GM18520 (cell line): ENCODE results near the gene TRPM6.

ENCODE experiments used
- ATAC-seq: cut with Tn5 transposase; IDR thresholded peaks from one replicate; pipeline ENCODE4 v1.9.1; 2021; ENCODE audit not compliant: unreplicated experiment

The TRPM6 gene

DNA sequence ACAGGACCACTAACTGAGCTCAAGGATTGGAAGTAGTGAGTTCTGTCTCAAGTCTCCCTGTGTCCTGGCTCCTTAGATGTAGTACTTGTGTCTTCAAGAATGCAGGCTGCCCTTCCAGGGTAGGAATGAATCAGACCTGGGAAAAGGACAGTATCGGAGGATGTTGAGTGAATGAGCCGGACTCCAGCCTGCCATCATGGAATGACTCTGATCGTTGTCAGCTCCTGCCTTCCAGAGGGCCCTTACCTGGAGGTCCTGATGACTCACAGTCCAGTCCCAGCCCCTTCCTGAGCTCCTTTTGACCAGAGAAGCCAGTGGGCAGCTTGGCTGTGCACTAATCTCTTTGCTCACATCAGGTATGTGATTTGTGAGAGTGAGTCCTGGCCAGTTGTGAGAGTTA, 161.1 kb downstream of the TRPM6 start:
- no peak for ATAC-seq

DNA sequence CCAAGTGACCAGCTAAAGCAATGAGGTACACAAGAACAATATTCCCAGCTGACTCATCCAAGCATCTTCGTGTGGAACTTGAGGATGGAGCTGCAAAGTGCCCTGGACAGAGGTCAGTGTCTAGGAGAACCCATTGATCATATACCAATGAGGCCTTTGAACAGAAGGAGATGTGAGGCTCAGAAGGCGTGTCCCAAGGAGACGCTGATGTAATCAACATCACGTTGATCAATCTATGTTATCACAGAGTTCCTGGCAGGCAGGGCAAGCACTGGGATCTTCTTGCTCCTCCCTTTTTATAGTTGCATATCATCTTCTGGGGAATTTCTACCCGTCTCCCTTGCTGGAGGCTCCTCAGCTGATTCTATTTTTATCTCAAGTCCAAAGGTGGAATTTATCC, 163.4 kb downstream of the TRPM6 start:
- ATAC-seq, result no peak

DNA sequence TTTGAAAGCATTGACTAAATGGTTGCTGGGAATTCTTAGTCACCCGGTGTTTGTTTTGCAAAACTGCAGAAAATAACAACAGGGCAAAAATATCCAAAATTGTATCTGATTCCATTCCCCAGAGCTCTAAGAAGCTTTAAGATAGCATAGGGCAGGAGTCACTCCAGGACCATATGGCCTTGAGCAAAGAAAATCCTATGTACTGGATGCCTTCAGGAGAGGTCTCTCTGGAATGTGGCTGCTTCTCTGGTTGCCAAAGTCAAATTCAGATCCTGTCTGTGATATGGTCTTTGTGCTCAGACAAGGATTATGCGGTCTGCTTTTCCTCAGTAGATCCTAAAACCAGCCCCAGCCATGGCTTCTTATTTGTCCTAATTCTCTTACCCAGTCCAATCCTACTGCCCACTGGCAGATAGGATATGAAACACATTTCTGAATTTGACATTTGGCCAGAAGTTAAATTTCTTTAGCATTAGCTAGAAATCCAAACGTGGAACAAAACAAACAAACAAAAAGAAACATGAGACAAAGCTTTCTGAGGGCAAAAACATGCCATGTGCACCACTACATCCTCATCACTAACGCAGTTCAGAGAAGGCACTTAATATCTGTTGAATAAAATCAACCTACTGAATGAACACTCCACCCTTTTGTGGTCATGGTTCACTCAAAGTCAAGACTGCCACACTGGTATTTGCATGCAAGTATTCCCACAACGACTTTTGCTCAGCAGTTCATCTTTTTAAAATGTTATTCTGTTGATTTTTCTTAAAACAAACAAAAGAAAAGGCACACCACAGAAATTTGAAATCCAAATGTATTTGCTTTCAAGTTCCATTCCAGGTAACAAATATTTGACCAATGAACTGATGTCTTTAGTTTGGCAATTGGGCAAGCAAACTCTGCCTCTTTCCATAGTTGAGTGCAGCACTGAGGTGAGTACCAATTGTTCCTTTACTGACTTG, 165.7 kb downstream of the TRPM6 start:
- no peak for ATAC-seq

DNA sequence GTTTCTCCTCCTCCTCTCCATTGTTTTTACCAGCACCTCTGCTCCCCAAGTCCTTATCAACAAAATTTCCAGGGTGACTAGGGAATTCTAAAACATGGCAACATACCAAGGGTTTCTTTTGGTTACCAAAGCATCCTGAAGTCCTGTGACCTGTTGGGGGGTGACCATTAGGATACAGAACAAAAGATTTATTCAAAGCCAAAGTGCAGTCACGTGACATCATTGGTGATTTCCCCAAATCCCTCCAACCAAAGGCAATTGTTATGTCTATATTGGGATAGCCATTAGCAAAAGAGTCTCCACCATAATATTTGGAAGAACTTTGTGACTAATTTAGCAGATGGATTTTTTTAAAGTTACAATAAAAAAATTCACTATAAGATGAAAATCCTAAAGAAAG, 168.4 kb downstream of the TRPM6 start:
- ATAC-seq, result no peak

DNA sequence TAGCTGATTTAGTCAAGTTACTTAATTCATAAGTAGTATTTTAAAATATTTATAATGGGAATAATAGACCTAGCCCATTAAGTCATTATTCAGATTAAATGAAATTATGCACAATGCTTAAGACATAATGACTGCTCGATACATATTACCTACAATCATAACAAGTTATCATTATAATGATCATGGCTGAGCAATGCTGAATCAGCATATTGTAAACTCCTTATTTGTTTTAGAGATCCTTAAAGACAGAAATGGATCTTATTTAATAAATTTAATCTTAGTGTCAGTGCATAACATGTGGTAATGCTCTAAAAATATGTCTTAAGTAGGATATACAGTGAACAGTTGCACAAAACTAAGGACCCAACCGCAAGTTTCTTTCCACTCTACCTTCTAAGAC, 169.0 kb downstream of the TRPM6 start:
- no peak for ATAC-seq

DNA sequence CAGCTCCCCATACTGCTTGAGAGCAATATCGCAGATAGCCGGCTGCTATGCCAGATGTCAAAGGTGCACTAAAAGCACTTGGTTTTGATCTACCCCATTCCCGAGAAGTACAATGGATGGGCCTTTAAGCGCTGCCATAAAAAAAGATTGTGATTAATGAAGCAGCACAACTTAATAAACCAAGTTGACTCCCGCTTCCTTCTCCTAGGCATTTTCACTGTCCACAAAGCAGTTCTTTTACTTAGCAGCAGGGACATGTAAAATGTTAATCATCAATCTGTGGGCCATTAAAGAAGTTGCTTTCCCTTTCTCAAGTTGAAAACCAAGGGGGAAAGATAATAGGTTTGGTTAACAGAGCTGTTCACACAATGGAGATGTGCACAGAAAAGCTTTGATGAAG, 176.4 kb downstream of the TRPM6 start:
- no peak for ATAC-seq

DNA sequence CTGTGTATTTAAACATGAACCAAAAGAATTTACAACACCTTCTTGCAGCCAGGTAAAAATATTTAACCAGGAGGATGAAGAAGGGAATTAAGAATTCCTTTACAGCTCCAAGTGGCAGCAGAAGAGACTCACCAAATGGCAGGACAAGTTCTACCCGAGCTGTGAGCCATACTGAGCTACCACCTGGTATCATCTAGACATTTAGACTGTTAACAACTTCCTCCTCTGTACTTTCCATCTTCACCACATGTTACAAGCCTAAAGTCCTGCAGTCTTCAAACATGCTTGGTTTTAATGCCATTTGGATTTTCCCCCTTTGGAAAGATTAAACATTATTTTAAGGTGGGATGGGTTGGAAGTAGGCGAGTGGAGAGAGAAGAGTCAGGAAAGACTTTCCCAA, 190.2 kb downstream of the TRPM6 start:
- no peak for ATAC-seq

DNA sequence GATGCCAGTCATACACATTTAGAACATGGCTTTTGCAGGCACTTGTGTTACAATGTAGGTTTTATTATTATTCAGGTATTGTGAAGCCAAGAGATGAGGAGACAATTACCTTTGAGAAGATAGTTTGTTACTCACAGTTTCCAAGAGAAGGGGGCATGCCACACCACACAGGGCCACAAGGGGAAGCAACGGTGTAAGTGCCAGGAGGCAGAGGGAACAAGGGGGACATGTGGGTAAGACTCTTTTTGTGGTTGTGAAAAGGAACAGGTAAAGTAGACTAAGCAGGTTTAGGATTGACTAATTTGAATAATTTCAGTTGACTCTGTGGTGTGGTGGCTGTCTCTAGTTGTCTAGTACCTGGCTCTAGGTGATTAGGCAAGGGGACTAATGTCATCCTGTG, 191.2 kb downstream of the TRPM6 start:
- no peak for ATAC-seq

DNA sequence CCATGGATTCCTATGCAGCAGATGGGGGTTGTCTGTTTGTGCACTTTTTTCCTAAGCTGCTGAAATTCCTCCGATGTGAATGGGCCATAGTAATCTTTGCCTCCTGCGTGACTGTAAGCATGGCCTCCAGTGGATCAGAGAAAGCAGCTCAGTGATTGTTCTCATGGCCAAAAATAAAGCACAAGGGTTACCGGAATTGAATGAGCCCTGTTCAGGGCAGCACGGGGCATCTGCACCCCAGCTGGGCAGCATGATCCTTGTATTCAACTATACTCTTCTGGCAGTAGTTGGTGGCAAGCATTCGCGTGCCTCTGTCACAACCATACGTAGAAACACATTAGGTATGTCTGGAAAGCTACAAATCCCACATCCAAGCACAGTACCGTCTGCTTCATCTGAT, 196.7 kb downstream of the TRPM6 start:
- no peak for ATAC-seq

DNA sequence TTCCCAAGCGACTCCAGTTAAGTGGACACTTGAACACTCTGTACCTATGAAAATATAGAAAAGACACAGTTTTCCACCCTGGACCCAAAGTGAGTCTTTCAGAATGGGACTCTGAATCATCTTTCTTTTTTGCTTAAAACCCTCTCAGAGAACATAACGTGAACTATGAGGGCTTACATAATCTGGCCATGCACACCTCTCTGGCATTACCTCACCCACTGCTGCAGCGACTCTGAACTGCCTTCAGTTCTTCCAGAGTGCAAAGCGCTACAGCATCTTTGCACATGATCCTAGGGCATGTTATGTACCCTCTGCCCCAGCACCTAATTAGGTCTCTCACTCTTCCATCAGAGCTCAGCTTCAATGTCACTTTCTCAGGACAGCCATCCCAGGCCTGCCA, 204.4 kb downstream of the TRPM6 start:
- no peak for ATAC-seq

DNA sequence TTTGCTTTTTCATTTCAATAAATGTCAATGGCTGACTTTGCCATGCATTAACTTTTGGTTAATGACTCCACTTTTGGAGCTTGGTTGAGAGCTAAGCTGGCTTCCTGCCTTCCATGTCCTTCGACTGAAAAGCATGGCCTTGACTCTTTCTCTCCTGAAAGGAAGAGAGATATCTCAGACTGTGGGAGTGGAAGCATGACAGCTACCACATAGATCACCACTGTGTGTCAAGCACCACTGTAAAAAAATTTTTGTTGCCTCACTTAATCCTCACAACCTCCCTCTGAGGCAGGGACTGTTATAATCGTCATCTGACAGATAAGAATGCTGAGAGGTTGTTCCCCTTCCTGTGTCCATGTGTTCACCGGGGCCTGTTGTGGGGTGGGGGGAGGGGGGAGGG, 205.8 kb downstream of the TRPM6 start:
- no peak for ATAC-seq

DNA sequence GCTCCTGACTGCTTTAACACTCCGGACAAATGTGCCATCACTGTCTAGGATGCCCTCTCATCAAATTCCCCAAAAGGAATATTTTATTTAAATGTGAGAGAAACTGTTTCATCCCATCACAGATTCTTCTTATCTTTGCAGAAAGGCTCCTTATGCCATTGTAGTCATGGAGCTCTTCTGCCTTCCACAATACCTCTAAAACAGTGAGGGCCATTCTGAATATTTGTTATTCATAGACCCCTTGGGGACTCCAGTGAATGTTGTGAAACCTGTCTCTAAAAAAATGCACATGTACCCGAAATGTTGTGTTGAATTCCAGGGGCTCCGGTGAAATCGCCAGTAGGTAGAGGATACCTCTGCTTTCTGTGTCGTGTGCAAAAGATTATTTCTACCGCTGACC, 213.6 kb downstream of the TRPM6 start:
- ATAC-seq, result no peak
